Measurements from ENCODE around the gene CYP2D6. TPM values are rescaled to one million over a fixed set of nuclear protein-coding genes. Genes with fewer than 3 reads are reported as not detected.

Gene CYP2D6
- polyA plus RNA-seq, 6 donors from 2014 or later: 0.14 to 0.61 TPM; not detected in 4

DNA sequence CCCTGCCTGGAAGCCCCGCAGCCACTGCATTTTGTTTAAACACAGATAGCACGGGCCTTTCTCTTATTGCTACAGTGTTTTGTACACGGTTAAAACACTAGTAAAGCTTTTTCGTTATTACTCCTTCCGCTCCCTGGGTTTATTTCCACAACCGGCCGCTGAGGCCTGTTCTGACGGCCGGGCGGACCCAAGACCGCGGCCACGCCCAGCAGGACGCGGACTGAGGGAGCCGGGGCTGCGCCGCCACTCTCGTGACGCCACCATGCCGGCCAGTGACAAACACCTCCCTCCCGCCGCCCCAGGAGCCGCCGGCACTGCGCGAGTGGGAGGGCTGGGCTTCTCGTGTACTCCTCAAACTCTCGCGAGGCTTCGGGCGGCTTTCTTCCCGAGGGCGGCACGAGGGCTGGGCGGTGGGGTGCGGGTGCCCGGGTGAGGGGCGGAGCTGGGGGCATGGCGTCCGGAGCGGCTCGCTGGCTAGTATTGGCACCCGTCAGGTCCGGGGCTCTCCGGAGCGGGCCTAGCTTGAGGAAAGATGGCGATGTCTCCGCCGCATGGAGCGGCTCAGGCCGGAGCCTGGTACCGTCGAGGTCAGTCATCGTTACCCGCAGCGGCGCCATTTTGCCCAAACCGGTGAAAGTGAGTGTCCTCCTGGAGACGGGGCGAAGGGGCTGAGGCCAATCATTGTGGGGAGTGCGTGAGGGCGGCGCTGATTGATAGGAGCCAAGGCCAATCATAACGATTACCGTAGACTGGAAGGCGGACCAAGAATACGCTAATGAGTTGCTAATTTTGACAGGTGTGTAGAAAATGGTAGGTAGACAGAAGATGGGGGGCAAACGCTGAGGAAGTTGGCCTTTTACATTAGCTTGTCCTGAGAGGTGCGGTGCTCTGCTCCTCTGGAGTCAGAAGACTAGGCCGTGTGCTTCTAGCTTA, 51.0 kb downstream of the CYP2D6 start, which contains the start of gene SMDT1:
TSS of gene SMDT1 (plus strand) at position 382 of the 933 bp plus-strand sequence. CDS start at position 451, 69 bp downstream.
- ATAC-seq (ENCODE audit: low read depth in 2 of 2) (peak; percentile 88 to 89), DNase-seq (peak; percentile 99)
- Mint-ChIP-seq H3K9me3 (no peaks in the 10 kb centered on the region), H3K27ac (peak within 1 kb of the TSS; percentile 96 to 99 (median 99)), H3K4me1 (peaks cover 18 to 55% (median 25%) of the 10 kb centered on the region in 3 donors), H3K4me3 (peak within 1 kb of the TSS; percentile 94 to 99 (median 99)), H3K27me3 (no peaks in the 10 kb centered on the region), H3K36me3 (peaks cover 8 to 13% of the 10 kb centered on the region in 2 donors)

DNA sequence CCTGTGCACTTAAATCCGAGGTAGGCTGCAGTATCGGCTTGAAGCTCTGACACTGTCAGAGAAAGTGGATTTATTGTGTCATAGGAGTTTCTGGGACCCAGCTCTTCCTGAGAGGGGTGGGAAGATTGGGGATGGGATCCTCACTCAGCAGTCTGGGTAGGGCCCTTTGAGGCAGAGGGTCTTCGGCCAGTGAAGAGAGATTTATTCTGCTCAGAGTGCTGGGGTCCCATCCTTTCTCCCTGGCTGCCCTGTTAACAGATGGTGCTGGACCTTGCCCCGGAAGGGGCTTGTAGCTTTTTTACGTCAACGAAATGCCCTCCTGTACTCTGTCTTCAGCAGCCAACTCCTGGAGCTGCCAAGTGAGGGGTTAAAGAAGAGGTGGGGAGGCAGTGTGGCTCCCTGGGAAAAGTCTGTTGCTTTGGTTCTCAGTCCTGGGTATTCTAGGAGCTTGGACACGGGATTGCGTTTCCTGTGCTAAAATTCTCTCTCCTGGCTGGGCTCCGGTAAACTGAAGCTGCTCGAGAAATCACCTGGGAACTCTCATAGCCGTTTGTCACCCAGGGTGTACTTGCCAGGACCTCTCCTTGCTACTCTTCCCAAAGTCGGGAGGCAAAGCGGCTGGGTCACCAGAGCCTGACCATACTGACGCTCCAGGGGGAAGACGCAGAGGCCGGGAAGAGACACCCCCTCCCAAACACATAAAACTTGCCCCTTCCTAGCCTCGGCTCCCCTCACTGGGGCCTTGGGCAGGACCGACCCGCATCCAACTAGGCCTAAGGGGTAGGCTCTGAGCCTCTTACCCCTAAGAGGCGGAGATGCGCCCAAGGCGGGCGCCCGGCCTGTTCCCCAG, 51.9 kb downstream of the CYP2D6 start:
- no peak for ATAC-seq (ENCODE audit: low read depth in 2 of 2)
- Mint-ChIP-seq H3K4me3 (peak overlapping the region; percentile 94 to 99 (median 99)), H3K9me3 (no peaks in the 10 kb centered on the region), H3K4me1 (peaks cover 18 to 48% (median 22%) of the 10 kb centered on the region in 3 donors), H3K36me3 (peaks cover 8% of the 10 kb centered on the region in 2 donors), H3K27ac (peak overlapping the region; percentile 96 to 99 (median 99)), H3K27me3 (no peaks in the 10 kb centered on the region)
- DNase-seq: no peak

DNA sequence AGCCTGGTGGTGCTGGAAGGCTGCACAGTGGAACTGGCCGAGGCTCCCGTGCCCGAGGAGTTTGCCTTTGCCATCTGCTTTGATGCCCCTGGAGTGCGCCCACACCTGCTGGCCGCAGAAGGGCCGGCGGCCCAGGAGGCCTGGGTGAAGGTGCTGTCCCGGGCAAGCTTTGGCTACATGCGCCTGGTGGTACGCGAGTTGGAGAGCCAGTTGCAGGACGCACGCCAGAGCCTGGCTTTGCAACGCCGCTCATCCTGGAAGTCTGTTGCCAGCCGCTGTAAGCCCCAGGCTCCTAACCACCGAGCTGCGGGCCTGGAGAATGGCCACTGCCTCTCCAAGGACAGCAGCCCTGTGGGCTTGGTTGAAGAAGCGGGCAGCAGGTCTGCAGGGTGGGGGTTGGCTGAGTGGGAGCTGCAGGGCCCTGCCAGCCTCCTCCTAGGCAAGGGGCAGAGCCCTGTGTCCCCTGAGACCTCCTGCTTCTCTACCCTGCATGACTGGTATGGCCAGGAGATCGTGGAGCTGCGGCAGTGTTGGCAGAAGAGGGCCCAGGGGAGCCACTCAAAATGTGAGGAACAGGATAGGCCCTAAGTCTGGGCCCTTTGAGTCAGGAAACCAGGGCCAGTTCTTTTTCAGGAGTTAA, 53.0 kb downstream of the CYP2D6 start:
- H3K4me1 Mint-ChIP-seq: peaks cover 23 to 52% (median 25%) of the 10 kb centered on the region in 3 donors
- no peak for ATAC-seq (ENCODE audit: low read depth in 2 of 2)
- H3K27me3 Mint-ChIP-seq: no peaks in the 10 kb centered on the region
- H3K27ac Mint-ChIP-seq: peak overlapping the region in 2 of 6 donors; percentile 27 to 96
- H3K9me3 Mint-ChIP-seq: no peaks in the 10 kb centered on the region
- H3K36me3 Mint-ChIP-seq: peaks cover 4 to 5% of the 10 kb centered on the region in 2 donors
- H3K4me3 Mint-ChIP-seq: peak overlapping the region in 2 of 8 donors; percentile 37 to 63
- DNase-seq: no peak

DNA sequence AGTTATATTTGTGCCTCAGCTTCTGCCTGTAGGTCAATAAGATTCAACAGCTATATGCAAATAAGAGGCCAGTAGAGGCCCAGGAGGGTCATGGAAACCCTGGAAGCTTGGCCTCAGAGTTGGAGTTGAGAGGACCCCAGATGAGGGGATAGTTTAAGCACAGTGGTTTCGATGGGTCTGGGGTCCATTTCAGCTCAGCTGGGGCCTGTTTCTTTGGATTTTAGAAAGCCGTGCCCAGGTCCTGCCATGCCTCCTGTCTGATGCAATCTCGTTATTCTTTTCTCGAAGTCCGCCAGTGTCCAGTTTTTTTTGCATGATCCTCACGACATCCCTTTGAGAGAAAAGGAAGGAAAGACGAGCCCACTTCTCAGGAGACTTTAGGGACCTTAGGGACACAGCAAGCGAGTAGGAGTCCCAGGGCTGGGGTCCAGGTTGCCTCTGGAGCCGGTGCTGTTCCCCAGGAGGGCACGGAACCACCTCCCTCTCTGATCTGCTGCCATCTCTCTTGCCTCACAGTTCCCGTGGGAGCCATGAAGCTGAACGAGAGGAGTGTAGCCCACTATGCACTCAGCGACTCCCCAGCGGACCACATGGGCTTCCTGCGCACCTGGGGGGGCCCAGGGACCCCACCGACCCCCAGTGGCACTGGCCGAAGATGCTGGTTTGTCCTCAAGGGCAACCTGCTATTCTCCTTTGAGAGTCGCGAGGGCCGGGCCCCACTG, 53.7 kb downstream of the CYP2D6 start:
- H3K27ac Mint-ChIP-seq: peak overlapping the region in 1 of 6 donors; percentile 65
- no peak for ATAC-seq (ENCODE audit: low read depth in 2 of 2)
- peaks cover 20 to 48% (median 22%) of the 10 kb centered on the region in 3 donors for H3K4me1 Mint-ChIP-seq
- H3K4me3 Mint-ChIP-seq: peak overlapping the region in 2 of 8 donors; percentile 26 to 80
- DNase-seq: no peak
- H3K9me3 Mint-ChIP-seq: no peaks in the 10 kb centered on the region
- no peaks in the 10 kb centered on the region for H3K27me3 Mint-ChIP-seq
- no peaks in the 10 kb centered on the region for H3K36me3 Mint-ChIP-seq

Other genes with a start within 250 kb of the CYP2D6 start
- gene SHISA8, start 215.7 kb downstream of the CYP2D6 start, polyA plus RNA-seq (ENCODE audit: low read depth in 6 of 6): 1 to 10 TPM in 1 of 6 donors, under 1 TPM in 5; 0.28 to 1.7 (median 0.67) TPM
- 100 to 1,000 TPM in 1 of 6 donors, 10 to 100 TPM in 5; 65.3 to 104 (median 84.2) TPM for gene TNFRSF13C, start 204.0 kb downstream of the CYP2D6 start, polyA plus RNA-seq (ENCODE audit: low read depth in 6 of 6)
- gene CENPM, start 183.7 kb downstream of the CYP2D6 start, polyA plus RNA-seq (ENCODE audit: low read depth in 6 of 6): 10 to 100 TPM; 41.2 to 70.9 (median 53.0) TPM
- not detected for gene SEPTIN3, start 161.4 kb downstream of the CYP2D6 start, polyA plus RNA-seq (ENCODE audit: low read depth in 6 of 6)
- 1 to 10 TPM in 4 of 6 donors, under 1 TPM in 2; 0.63 to 3.0 (median 1.2) TPM for gene WBP2NL, start 132.0 kb downstream of the CYP2D6 start, polyA plus RNA-seq (ENCODE audit: low read depth in 6 of 6)
- gene NAGA, start 60.0 kb downstream of the CYP2D6 start, polyA plus RNA-seq (ENCODE audit: low read depth in 6 of 6): 10 to 100 TPM; 10.5 to 13.9 (median 11.3) TPM
- gene PHETA2, start 56.6 kb downstream of the CYP2D6 start, polyA plus RNA-seq (ENCODE audit: low read depth in 6 of 6): 1 to 10 TPM in 2 of 6 donors, under 1 TPM in 4; 0.43 to 2.1 (median 0.67) TPM
- gene SMDT1, start 51.1 kb downstream of the CYP2D6 start, polyA plus RNA-seq (ENCODE audit: low read depth in 6 of 6): 100 to 1,000 TPM; 182 to 363 (median 235) TPM
- 100 to 1,000 TPM in 3 of 6 donors, 10 to 100 TPM in 3; 96.8 to 110 (median 104) TPM for gene NDUFA6, start 40.0 kb downstream of the CYP2D6 start, polyA plus RNA-seq (ENCODE audit: low read depth in 6 of 6)
- 1 to 10 TPM in 5 of 6 donors, not detected in 1; 1.7 to 4.5 (median 2.3) TPM for gene TCF20, start 139.8 kb upstream of the CYP2D6 start, polyA plus RNA-seq (ENCODE audit: low read depth in 6 of 6)

Data from naive B cell (primary cell).